Stomach (tissue), 9 donors: Measurements from ENCODE around the gene NDUFS8. TPM values are rescaled to one million over a fixed set of nuclear protein-coding genes. Genes with fewer than 3 reads are reported as not detected.
A peak's percentile ranks its signal among the peaks of the same experiment; 100 is the strongest.

Experiments used
- DNase-seq, 2 donors: peaks; one replicate each; pipeline versions ENCODE4 v3.0.0 to v3.0.0-alpha.2; 2013 to 2019
- H3K27ac ChIP-seq, 5 donors: fragments of 200-600 bp in 4 of 5; sonication (generic) in 4 of 5; one replicate each; pipeline ENCODE4 v1.5.1; 2013 to 2019; ENCODE audit warnings: mild to moderate bottlenecking in 1 of 5, moderate library complexity in 1 of 5
- H3K27me3 ChIP-seq, 3 donors: fragments of 200-600 bp; sonication (generic); one replicate each; pipeline ENCODE4 v1.5.1; 2017 to 2019; ENCODE audit warnings: mixed run types in 1 of 3
- H3K36me3 ChIP-seq, 4 donors: fragments of 200-600 bp; sonication (generic); 1 replicate in 3 of 4; 2 replicates in 1 of 4; pipeline ENCODE4 v1.5.1; 2016 to 2019
- H3K4me1 ChIP-seq, 4 donors: fragments of 200-600 bp; sonication (generic); one replicate each; pipeline ENCODE4 v1.5.1; 2016 to 2019
- H3K4me3 ChIP-seq, 4 donors: fragments of 200-600 bp; sonication (generic) in 3 of 4; one replicate each; pipeline ENCODE4 v1.5.1; 2016 to 2019; ENCODE audit warnings: mild to moderate bottlenecking in 1 of 4
- H3K9me3 ChIP-seq, 4 donors: fragments of 200-600 bp; sonication (generic); one replicate each; pipeline ENCODE4 v1.5.1; 2016 to 2019
- EP300 ChIP-seq: sonication (generic); formaldehyde crosslinking; IDR thresholded peaks from one replicate; pipeline ENCODE4 v1.6.1; 2017; ENCODE audit warnings: antibody characterized with exemption
- POLR2A ChIP-seq, 4 donors: fragments of 450-650 bp; IDR thresholded peaks; one replicate each; pipeline ENCODE4 v1.6.1; 2016; ENCODE audit warnings: antibody characterized with exemption in 4 of 4, control low read depth in 2 of 4, mild to moderate bottlenecking in 1 of 4, moderate library complexity in 1 of 4
- POLR2AphosphoS5 ChIP-seq, 3 donors: sonication (generic); formaldehyde crosslinking; IDR thresholded peaks; one replicate each; pipeline ENCODE4 v1.6.1; 2016; ENCODE audit warnings: antibody characterized with exemption in 3 of 3
- whole genome bisulfite sequencing, 5 donors: extraction: QIAGEN DNeasy Blood & Tissue Kit in 3 of 5; methylation state at CpG; one replicate each; pipeline versions ENCODE4 v1.1.5 to v1.1.7; 2013 to 2018; 5-methylcytosine and 5-hydroxymethylcytosine counted together
- intact Hi-C: fragments of 100-400 bp; cut with DNase I; formaldehyde crosslinking; loops from one replicate; pipeline ENCODE4 v1.15.1; 2023; ENCODE audit warnings: low total_unique reads
- polyA plus RNA-seq, 3 donors: library from polyadenylated mRNA; stranded (reverse); fragments of 200-250 nt; gene quantifications; one replicate each; pipeline ENCODE4 v1.2.3, GENCODE V29; 2013
- total RNA-seq, 5 donors: library from RNA; depleted of rRNA; stranded (reverse); fragments of >200 nt; gene quantifications; one replicate each; pipeline versions ENCODE4 v1.1.0 to v1.2.3, GENCODE V29; 2014 to 2016
- TF ChIP-seq, protein P1 (sequence below), 7 experiments: fragments of 450-650 bp in 4 of 7; fragments of 200-600 bp in 3 of 7; sonication (generic) in 3 of 7; IDR thresholded peaks; one replicate each; pipeline ENCODE4 v1.5.1; 2016 to 2019; ENCODE audit warnings: antibody characterized with exemption in 7 of 7, control low read depth in 2 of 7, mild to moderate bottlenecking in 1 of 7
- donor health status: healthy with polysubstance abuse.
- donor health status: Bipolar disorder and iron deficiency.
- donor health status: healthy.

Gene NDUFS8
- total and polyA plus RNA-seq, 8 donors: 52.0 to 310 (median 161) TPM

DNA sequence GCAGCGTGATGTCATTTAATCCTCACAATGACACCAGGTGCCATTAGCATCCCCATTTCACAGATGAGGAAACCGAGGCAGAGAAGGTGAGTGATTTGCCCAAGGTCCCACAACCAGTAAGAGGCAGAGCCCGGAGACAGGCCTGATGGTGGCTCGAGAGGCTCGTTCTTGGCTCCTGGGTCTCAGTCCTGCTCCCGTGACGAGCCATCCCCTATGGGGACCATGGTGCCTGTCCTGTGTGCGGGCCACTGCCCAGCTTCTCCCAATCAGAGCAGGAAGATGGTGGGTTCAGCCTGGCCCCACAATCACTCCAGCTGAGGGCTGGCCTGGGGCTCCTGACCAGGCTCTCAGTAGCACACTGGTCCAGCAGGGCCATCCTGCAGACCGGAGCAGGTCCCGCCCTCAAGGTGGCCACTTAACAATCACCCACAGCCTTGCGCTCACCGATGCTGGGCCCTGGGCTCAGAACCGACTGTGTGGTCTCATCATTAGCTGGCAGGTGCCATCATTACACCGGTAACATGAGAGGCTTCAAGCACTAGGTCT, 16.8 kb upstream of the NDUFS8 start:
- no peaks in the 10 kb centered on the region for H3K36me3 ChIP-seq
- peaks cover 69 to 88% (median 77%) of the 10 kb centered on the region in 4 donors for H3K4me1 ChIP-seq
- peak in 1 of 2 donors; percentile 11 for DNase-seq
- H3K27me3 ChIP-seq: no peaks in the 10 kb centered on the region
- H3K27ac ChIP-seq: peak overlapping the region in 4 of 5 donors; percentile 77 to 94 (median 87)
- intact Hi-C loops: no loop called here
- TF ChIP-seq EP300 (no peak), POLR2AphosphoS5 (IDR thresholded peaks at IDR 0.05) (no peak), POLR2A (IDR thresholded peaks at IDR 0.05) (no peak)
- TF ChIP-seq, protein P1, sequence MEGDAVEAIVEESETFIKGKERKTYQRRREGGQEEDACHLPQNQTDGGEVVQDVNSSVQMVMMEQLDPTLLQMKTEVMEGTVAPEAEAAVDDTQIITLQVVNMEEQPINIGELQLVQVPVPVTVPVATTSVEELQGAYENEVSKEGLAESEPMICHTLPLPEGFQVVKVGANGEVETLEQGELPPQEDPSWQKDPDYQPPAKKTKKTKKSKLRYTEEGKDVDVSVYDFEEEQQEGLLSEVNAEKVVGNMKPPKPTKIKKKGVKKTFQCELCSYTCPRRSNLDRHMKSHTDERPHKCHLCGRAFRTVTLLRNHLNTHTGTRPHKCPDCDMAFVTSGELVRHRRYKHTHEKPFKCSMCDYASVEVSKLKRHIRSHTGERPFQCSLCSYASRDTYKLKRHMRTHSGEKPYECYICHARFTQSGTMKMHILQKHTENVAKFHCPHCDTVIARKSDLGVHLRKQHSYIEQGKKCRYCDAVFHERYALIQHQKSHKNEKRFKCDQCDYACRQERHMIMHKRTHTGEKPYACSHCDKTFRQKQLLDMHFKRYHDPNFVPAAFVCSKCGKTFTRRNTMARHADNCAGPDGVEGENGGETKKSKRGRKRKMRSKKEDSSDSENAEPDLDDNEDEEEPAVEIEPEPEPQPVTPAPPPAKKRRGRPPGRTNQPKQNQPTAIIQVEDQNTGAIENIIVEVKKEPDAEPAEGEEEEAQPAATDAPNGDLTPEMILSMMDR (IDR thresholded peaks at IDR 0.05): no peak
- 65 to 80% (median 79%) methylated on average over 5 to 14 of the region's 14 CpGs for WGBS, 5 donors
- H3K4me3 ChIP-seq: no peak overlapping the region
- H3K9me3 ChIP-seq: no peaks in the 10 kb centered on the region

DNA sequence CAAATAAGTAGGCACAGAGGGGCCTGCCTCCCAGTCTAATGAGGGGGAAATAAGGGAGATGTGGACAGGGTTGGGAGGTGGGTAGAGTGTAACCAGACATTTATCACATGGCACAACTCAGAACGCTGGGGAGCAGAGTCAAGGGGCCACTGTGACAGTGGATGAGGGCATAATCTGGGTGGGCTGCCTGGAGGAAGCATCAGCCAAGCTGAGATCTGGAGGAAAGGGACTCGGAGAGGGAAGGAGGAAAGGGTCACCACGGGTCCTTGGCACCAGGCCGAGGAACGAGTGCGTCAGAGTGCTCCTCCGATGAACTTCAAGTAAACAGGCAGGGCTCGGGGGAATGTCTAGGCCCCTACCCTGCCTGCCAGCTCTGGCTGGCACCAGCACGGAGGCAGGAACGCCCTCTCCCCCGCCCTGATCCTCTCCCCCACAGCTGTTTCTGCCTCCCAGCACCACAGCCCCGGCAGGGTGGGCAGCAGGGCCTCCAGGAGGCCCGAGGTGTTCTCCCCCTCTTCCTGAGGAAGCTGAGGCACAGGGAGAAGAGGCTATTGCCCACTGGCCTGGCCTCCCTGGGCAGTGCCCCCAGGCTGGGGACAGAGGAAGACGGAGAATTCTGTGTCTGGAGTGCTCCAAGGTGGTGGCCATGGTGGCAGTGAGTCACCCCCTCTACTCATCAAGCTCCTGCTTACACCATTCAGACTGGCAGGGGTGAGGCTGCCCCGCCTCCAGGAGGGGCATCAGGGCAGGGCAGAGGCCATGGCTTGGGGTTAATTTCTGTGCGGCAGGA, 16.1 kb upstream of the NDUFS8 start:
- Histone ChIP-seq H3K4me3 (no peak overlapping the region), H3K4me1 (peaks cover 64 to 82% (median 71%) of the 10 kb centered on the region in 4 donors), H3K27me3 (no peaks in the 10 kb centered on the region), H3K9me3 (no peaks in the 10 kb centered on the region), H3K36me3 (peaks cover 0 to 1% (median 0%) of the 10 kb centered on the region in 4 donors), H3K27ac (peak overlapping the region; percentile 63 to 94 (median 86))
- TF ChIP-seq, protein P1 (IDR thresholded peaks at IDR 0.05): no peak
- peak in 2 of 3 donors; percentile 30 to 57 for TF ChIP-seq POLR2AphosphoS5 (IDR thresholded peaks at IDR 0.05)
- DNase-seq: peak; percentile 79 to 91
- intact Hi-C loops: no loop called here
- 21 to 33% (median 27%) methylated on average over 11 to 16 of the region's 16 CpGs for WGBS, 5 donors

DNA sequence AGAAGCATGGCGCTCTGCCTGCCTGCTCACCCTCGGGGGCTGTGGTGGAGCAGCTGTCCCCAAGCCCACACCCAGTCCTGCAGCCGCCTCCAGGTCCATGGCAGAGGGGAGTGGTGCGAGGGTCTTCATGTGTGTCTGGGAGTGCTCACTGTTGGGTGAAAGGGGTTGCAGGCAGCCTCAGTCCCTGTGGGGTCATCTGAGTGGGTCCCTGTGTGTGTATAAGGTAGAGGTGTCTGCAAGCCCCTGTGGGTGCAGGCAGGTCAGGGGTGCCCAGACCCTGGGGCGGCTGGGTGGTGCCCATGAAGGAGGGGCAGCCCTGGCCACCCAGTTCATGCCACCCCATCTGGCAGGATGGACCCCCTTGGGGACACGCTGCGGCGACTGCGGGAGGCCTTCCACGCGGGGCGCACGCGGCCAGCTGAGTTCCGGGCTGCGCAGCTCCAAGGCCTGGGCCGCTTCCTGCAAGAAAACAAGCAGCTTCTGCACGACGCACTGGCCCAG, 15.5 kb upstream of the NDUFS8 start:
- Histone ChIP-seq H3K4me3 (no peak overlapping the region), H3K4me1 (peaks cover 57 to 79% (median 64%) of the 10 kb centered on the region in 4 donors), H3K27ac (peak overlapping the region; percentile 11 to 94 (median 86)), H3K27me3 (no peaks in the 10 kb centered on the region), H3K36me3 (peaks cover 0 to 4% (median 0%) of the 10 kb centered on the region in 4 donors), H3K9me3 (no peaks in the 10 kb centered on the region)
- TF ChIP-seq, protein P1 (IDR thresholded peaks at IDR 0.05): no peak
- TF ChIP-seq EP300 (no peak), POLR2A (IDR thresholded peaks at IDR 0.05) (no peak), POLR2AphosphoS5 (IDR thresholded peaks at IDR 0.05) (no peak)
- 82 to 92% (median 88%) methylated on average over 18 to 19 of the region's 19 CpGs for WGBS, 5 donors
- peak in 1 of 2 donors; percentile 11 for DNase-seq
- intact Hi-C loops: no loop called here

DNA sequence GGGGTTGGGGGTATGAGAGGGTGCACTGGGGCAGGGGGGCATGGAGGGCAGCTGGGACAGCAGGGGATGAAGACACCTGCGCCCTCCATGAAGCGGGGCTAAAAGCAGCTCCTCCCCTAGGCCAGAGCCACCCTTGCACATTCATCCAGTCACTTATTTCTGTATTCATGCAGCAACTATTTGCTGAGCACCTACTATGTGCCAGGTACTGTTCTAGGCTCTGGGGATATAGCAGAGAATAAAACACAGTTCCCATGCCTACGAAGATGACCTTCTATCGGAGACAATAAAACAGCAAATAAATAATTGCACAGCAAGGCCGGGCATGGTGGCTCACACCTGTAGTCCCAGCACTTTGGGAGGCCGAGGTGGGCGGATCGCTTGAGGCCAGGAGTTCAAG, 15.0 kb upstream of the NDUFS8 start:
- no peak for DNase-seq
- 93 to 98% (median 97%) methylated on average over 8 of the region's 8 CpGs for WGBS, 5 donors
- intact Hi-C loops: no loop called here
- peak overlapping the region in 1 of 5 donors; percentile 94 for H3K27ac ChIP-seq
- no peaks in the 10 kb centered on the region for H3K9me3 ChIP-seq
- H3K27me3 ChIP-seq: no peaks in the 10 kb centered on the region
- no peak overlapping the region for H3K4me3 ChIP-seq
- H3K4me1 ChIP-seq: peaks cover 53 to 79% (median 60%) of the 10 kb centered on the region in 4 donors
- no peak for TF ChIP-seq EP300
- no peak for TF ChIP-seq POLR2A (IDR thresholded peaks at IDR 0.05)
- TF ChIP-seq, protein P1 (IDR thresholded peaks at IDR 0.05): no peak
- TF ChIP-seq POLR2AphosphoS5 (IDR thresholded peaks at IDR 0.05): no peak
- peaks cover 0 to 4% (median 0%) of the 10 kb centered on the region in 4 donors for H3K36me3 ChIP-seq
